B cell (primary cell): ENCODE results near the gene THSD7A.

ENCODE experiments used
- CTCF ChIP-seq: fragments of 200-600 bp; IDR thresholded peaks from one replicate; pipeline ENCODE4 v1.8.0; 2022; ENCODE audit warnings: antibody characterized with exemption, mild to moderate bottlenecking
- EZH2 ChIP-seq: IDR thresholded peaks from 2 replicates; pipeline ENCODE4 v1.6.1; 2012; ENCODE audit warnings: borderline replicate concordance, low read depth, mild to moderate bottlenecking, moderate library complexity, low read length; ENCODE audit not compliant: insufficient read depth, poor library complexity, severe bottlenecking

GRCh38 chr7:11784769-11785536, 47.0 kb downstream of the THSD7A start:
- TF ChIP-seq CTCF (no peak), EZH2 (no peak)
